ENCODE results near the gene ARPC2. TPM values are rescaled to one million over a fixed set of nuclear protein-coding genes. Genes with fewer than 3 reads are reported as not detected.

ARPC2 gene
- total and polyA plus RNA-seq, 2 of the 13 experiments (the other 11 are each of a cell fraction or from before 2014, with no cell fraction given), result 168 to 303 TPM

DNA sequence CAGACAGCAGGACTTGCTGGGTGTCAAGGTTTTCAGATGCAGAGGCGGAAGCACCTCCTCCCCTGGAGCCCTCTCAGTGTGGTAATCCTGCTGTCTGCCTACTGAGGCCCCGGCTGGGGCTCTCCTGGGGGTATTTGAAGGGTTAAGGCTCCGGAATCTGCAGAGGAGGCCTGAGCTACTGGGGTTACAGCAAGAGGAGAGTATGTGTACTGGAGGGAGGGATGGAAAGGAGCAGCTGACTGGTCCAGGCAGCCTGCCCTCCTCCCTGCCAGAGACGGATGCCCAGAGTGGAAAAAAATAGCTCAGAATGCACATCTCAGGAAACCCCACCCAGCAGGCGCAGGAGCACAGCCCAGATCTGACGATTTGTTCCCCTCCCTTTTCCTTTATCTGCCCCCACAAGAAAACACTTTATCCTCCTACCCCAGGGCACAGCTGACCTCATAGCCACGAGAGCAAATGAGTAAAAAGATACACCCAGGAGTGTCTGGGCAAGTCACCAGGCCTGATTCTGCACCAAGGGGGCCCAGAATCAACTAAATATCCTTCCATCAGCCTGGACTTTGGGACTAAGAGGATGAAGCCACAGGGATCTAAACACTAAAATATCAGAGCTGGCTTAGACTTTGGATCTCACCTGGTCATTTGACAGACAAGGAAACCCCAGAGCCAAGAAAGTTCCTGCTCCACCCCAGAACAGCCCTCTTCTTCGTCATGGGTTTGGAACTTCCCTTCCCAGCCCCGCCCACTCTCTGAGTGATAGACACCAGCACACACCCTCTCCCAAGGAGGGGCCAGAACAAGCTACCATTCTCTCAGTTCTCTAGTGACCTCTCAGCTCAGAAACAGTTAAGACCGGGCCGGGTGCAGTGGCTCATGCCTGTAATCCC lies 69.8 kb downstream of the ARPC2 start (continued):
- TF ChIP-seq, protein P1, sequence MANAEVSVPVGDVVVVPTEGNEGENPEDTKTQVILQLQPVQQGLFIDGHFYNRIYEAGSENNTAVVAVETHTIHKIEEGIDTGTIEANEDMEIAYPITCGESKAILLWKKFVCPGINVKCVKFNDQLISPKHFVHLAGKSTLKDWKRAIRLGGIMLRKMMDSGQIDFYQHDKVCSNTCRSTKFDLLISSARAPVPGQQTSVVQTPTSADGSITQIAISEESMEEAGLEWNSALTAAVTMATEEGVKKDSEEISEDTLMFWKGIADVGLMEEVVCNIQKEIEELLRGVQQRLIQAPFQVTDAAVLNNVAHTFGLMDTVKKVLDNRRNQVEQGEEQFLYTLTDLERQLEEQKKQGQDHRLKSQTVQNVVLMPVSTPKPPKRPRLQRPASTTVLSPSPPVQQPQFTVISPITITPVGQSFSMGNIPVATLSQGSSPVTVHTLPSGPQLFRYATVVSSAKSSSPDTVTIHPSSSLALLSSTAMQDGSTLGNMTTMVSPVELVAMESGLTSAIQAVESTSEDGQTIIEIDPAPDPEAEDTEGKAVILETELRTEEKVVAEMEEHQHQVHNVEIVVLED (CRISPR knock-in tag; IDR thresholded peaks at IDR 0.05; ENCODE audit: borderline replicate concordance), result 0 out of 2 replicates have a peak, but pooled peaks have one; percentile 34
- peak; percentile 49 for TF ChIP-seq ASH2L (IDR thresholded peaks at IDR 0.05; ENCODE audit: insufficient read length, low read depth, low read length)
- no peak for TF ChIP-seq TOE1 (CRISPR knock-in tag; IDR thresholded peaks at IDR 0.05)
- TF ChIP-seq, protein P2, sequence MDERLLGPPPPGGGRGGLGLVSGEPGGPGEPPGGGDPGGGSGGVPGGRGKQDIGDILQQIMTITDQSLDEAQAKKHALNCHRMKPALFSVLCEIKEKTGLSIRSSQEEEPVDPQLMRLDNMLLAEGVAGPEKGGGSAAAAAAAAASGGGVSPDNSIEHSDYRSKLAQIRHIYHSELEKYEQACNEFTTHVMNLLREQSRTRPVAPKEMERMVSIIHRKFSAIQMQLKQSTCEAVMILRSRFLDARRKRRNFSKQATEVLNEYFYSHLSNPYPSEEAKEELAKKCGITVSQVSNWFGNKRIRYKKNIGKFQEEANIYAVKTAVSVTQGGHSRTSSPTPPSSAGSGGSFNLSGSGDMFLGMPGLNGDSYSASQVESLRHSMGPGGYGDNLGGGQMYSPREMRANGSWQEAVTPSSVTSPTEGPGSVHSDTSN (CRISPR knock-in tag; IDR thresholded peaks at IDR 0.05), result peak; percentile 80
- no peak for TF ChIP-seq GATA4 (IDR thresholded peaks at IDR 0.05; ENCODE audit: borderline replicate concordance, low read depth)
- TF ChIP-seq, protein P3, sequence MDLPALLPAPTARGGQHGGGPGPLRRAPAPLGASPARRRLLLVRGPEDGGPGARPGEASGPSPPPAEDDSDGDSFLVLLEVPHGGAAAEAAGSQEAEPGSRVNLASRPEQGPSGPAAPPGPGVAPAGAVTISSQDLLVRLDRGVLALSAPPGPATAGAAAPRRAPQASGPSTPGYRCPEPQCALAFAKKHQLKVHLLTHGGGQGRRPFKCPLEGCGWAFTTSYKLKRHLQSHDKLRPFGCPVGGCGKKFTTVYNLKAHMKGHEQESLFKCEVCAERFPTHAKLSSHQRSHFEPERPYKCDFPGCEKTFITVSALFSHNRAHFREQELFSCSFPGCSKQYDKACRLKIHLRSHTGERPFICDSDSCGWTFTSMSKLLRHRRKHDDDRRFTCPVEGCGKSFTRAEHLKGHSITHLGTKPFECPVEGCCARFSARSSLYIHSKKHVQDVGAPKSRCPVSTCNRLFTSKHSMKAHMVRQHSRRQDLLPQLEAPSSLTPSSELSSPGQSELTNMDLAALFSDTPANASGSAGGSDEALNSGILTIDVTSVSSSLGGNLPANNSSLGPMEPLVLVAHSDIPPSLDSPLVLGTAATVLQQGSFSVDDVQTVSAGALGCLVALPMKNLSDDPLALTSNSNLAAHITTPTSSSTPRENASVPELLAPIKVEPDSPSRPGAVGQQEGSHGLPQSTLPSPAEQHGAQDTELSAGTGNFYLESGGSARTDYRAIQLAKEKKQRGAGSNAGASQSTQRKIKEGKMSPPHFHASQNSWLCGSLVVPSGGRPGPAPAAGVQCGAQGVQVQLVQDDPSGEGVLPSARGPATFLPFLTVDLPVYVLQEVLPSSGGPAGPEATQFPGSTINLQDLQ (CRISPR knock-in tag; IDR thresholded peaks at IDR 0.05), result no peak
- TF ChIP-seq, protein P4, sequence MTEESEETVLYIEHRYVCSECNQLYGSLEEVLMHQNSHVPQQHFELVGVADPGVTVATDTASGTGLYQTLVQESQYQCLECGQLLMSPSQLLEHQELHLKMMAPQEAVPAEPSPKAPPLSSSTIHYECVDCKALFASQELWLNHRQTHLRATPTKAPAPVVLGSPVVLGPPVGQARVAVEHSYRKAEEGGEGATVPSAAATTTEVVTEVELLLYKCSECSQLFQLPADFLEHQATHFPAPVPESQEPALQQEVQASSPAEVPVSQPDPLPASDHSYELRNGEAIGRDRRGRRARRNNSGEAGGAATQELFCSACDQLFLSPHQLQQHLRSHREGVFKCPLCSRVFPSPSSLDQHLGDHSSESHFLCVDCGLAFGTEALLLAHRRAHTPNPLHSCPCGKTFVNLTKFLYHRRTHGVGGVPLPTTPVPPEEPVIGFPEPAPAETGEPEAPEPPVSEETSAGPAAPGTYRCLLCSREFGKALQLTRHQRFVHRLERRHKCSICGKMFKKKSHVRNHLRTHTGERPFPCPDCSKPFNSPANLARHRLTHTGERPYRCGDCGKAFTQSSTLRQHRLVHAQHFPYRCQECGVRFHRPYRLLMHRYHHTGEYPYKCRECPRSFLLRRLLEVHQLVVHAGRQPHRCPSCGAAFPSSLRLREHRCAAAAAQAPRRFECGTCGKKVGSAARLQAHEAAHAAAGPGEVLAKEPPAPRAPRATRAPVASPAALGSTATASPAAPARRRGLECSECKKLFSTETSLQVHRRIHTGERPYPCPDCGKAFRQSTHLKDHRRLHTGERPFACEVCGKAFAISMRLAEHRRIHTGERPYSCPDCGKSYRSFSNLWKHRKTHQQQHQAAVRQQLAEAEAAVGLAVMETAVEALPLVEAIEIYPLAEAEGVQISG (CRISPR knock-in tag; IDR thresholded peaks at IDR 0.05), result 0 out of 2 replicates have a peak, but pooled peaks have one; percentile 9
- TF ChIP-seq, protein P5, sequence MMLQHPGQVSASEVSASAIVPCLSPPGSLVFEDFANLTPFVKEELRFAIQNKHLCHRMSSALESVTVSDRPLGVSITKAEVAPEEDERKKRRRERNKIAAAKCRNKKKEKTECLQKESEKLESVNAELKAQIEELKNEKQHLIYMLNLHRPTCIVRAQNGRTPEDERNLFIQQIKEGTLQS (CRISPR knock-in tag; IDR thresholded peaks at IDR 0.05), result peak; percentile 64; the same call in 1 of the 2 replicates
- no peak for TF ChIP-seq NFIB (CRISPR knock-in tag; IDR thresholded peaks at IDR 0.05; ENCODE audit: borderline replicate concordance)
- no peak for TF ChIP-seq ZNF274 (CRISPR knock-in tag; IDR thresholded peaks at IDR 0.05)
- no peak for TF ChIP-seq KDM5B (CRISPR knock-in tag; IDR thresholded peaks at IDR 0.05; ENCODE audit: borderline replicate concordance)
- TF ChIP-seq ZNF556 (CRISPR knock-in tag; IDR thresholded peaks at IDR 0.05; ENCODE audit: borderline replicate concordance), result peak; percentile 17; the same call in 1 of the 2 replicates
- TF ChIP-seq, protein P6, sequence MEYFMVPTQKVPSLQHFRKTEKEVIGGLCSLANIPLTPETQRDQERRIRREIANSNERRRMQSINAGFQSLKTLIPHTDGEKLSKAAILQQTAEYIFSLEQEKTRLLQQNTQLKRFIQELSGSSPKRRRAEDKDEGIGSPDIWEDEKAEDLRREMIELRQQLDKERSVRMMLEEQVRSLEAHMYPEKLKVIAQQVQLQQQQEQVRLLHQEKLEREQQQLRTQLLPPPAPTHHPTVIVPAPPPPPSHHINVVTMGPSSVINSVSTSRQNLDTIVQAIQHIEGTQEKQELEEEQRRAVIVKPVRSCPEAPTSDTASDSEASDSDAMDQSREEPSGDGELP (IDR thresholded peaks at IDR 0.05; ENCODE audit: borderline replicate concordance, low read depth), result peak; percentile 93
- TF ChIP-seq HMG20A (CRISPR knock-in tag; IDR thresholded peaks at IDR 0.05; ENCODE audit: borderline replicate concordance), result peak; percentile 25; the same call in 1 of the 2 replicates
- TF ChIP-seq CREB1 (IDR thresholded peaks at IDR 0.05), result peak; percentile 68
- TF ChIP-seq CREB1 (CRISPR knock-in tag; IDR thresholded peaks at IDR 0.05), result no peak
- TF ChIP-seq MXD4 (CRISPR knock-in tag; IDR thresholded peaks at IDR 0.05), result no peak
- no peak; the same call in 1 of the 2 replicates for TF ChIP-seq SOX13 (IDR thresholded peaks at IDR 0.05)
- TF ChIP-seq SOX13 (CRISPR knock-in tag; conservative IDR thresholded peaks at IDR 0.05 in 1 of 2, IDR thresholded peaks at IDR 0.05 in 1 of 2), result peak in 1 of 2 experiments; percentile 32; a peak in 1 of 4 replicates
